Activated T-cell treated with anti-CD3 and anti-CD28 coated beads, Interleukin-2, amount 50 U/mL, for 72 hours (primary cell): Measurements from ENCODE around the gene MPHOSPH10. TPM values are rescaled to one million over a fixed set of nuclear protein-coding genes. Genes with fewer than 3 reads are reported as not detected.
A peak's percentile ranks its signal among the peaks of the same experiment; 100 is the strongest.
"Not testable (repeated sequence)": the region's sequence is repeated elsewhere in the genome, so short reads cannot be mapped to it uniquely, and the experiment has no call there.

ENCODE experiments used
- ATAC-seq, 2 donors: fragments of 150-1000 bp; cut with Tn5 transposase; replicated peaks in 1 of 2; 2 replicates each; pipeline ENCODE4 v1.10.0; 2021; ENCODE audit warnings: moderate library complexity in 2 of 2, mild to moderate bottlenecking in 1 of 2
- DNase-seq, 2 donors: peaks; one replicate each; pipeline ENCODE4 v3.0.0; 2021 to 2022; ENCODE audit warnings: mixed read lengths in 1 of 2
- H3K27ac Mint-ChIP-seq: one replicate; pipeline ENCODE4 v1.8.0; 2022; ENCODE audit warnings: mild to moderate bottlenecking, moderate library complexity, mixed read lengths
- H3K27me3 Mint-ChIP-seq: one replicate; pipeline ENCODE4 v1.8.0; 2022; ENCODE audit warnings: low read depth, mixed read lengths
- H3K36me3 Mint-ChIP-seq, 2 donors: one replicate each; pipeline ENCODE4 v1.8.0; 2022; ENCODE audit warnings: mixed read lengths in 2 of 2, mild to moderate bottlenecking in 1 of 2; ENCODE audit not compliant: insufficient read depth in 2 of 2
- H3K4me1 Mint-ChIP-seq: one replicate; pipeline ENCODE4 v1.8.0; 2022; ENCODE audit warnings: low read depth, mixed read lengths
- H3K4me3 Mint-ChIP-seq, 2 donors: one replicate each; pipeline ENCODE4 v1.8.0; 2022; ENCODE audit warnings: mild to moderate bottlenecking in 2 of 2, mixed read lengths in 2 of 2, moderate library complexity in 2 of 2
- H3K9me3 Mint-ChIP-seq, 2 donors: one replicate each; pipeline ENCODE4 v1.8.0; 2022; ENCODE audit warnings: mixed read lengths in 2 of 2
- total RNA-seq, 2 donors: library from RNA; stranded (reverse); gene quantifications; one replicate each; pipeline ENCODE4 v1.2.3, GENCODE V29; 2022

MPHOSPH10 gene
- total RNA-seq, 2 donors from 2014 or later = 35.0 to 35.8 TPM

DNA sequence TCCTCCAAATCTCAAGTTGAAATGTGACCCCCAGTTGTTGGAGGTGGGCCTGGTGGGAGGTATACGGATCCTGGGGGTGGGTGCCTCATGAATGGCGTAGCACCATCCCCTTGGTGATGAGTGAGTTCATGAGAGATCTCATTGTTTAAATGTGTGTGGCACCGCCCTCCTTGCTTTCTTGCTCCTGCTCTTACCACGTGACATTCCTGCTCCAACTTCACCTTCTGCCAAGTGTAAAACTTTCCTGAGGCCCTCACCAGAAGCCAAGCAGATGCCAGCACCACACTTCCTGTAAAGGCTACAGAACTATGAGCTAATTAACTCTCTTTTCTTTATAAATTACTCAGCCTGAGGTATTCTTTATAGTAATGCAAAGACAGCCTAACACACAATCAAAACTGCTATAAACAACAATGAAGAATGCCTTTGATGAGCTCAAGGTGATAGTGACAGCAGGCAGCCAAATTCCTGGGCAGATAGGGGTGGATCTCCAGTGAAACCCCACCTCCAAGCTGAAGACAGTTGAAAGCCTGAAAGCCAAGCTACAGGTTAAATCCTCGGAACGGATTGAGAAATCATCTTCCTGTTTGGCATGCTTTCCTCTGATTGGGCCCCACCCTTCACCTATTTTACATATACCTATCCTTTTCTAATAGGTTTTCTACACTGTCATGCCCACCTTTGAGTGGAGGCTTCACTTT is 27.3 kb upstream of the MPHOSPH10 start:
- DNase-seq (no peak), ATAC-seq (no peak)
- Mint-ChIP-seq H3K4me1 (peaks cover 5% of the 10 kb centered on the region), H3K27me3 (peaks cover 10% of the 10 kb centered on the region), H3K9me3 (peaks cover 2 to 4% of the 10 kb centered on the region in 2 donors), H3K36me3 (no peaks in the 10 kb centered on the region), H3K27ac (peak overlapping the region; percentile 11), H3K4me3 (no peak overlapping the region)

DNA sequence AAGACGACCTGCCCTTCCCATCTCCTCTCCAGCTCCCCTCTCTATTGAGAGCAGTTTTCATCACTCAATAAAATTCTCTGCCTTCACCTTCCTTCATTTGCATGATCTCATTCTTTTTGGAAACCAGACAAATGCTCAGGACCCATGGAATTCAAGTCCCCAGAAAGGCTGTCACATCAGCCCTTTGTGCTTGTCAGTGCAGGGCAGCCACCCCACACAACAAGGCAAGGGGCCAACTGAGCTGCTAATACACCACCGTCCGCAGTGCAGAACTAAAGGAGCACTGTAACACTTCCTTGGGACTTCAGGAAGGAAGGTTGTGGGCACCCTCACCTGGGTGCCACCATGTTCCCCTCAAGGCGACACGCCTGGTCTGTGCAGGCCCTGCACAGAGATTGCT is 26.6 kb upstream of the MPHOSPH10 start:
- DNase-seq (no peak), ATAC-seq (no peak)
- peaks cover 5% of the 10 kb centered on the region for H3K4me1 Mint-ChIP-seq
- H3K4me3 Mint-ChIP-seq = no peak overlapping the region
- peaks cover 2 to 4% of the 10 kb centered on the region in 2 donors for H3K9me3 Mint-ChIP-seq
- H3K27me3 Mint-ChIP-seq = peaks cover 10% of the 10 kb centered on the region
- no peaks in the 10 kb centered on the region for H3K36me3 Mint-ChIP-seq
- no peak overlapping the region for H3K27ac Mint-ChIP-seq

DNA sequence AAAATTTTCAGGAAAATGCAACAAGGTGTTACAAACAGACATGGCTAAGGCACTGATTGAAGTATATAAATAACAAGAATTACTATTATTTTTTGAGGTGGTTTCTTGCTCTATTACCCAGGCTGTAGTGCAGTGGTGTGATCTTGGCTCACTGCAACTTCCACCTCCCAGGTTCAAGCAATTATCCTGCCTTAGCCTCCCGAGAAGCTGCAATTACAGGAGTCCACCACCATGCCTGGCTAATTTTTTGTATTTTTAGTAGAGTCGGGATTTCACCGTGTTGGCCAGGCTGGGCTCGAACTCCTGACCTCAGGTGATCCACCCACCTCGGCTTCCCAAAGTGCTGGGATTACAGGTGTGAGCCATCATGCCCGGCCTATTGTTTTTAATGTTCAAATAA is 24.0 kb upstream of the MPHOSPH10 start:
- H3K4me3 Mint-ChIP-seq, H3K9me3 Mint-ChIP-seq, H3K36me3 Mint-ChIP-seq, H3K4me1 Mint-ChIP-seq, H3K27ac Mint-ChIP-seq, ATAC-seq, H3K27me3 Mint-ChIP-seq, DNase-seq: not testable (repeated sequence)

DNA sequence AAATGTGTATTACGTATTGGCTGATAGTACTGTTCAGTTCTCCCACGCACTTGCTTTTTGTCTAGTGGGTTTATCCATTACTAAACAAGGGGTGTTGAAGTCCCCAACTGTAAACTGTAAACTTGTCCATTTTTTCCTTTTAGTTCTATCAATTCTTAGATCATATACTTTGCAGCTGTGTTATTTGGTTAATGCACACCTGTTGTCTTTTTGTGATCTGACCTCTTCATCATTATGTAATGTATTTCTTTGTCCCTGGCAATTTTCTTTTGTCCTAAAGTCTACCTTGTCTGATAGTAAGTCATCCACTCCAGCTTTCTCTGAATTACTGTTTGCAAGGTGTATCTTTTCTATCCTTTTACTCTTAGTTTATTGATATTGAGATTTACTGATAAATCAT is 22.3 kb upstream of the MPHOSPH10 start:
- no peak for ATAC-seq
- H3K27ac Mint-ChIP-seq = no peak overlapping the region

DNA sequence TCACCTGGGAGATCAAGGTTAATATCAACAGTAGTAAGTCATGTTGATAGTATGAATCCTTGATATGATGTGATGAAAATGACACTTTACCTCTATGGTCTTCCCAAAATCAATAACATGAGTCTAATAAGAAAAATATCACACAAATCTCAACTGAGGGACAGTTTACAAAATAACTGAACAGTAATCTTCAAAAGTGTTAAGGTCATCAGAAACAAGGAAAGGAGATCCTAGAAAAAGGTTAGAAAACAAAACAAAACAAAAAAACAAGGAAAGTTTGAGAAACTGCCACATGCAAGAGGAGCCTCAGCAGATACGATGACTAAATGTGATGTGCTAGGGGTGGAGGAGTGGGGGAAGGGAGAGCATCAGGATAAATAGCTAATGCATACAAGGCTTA is 16.6 kb upstream of the MPHOSPH10 start:
- no peak for ATAC-seq
- DNase-seq = no peak
- peaks cover 16% of the 10 kb centered on the region for H3K4me1 Mint-ChIP-seq
- no peaks in the 10 kb centered on the region for H3K27me3 Mint-ChIP-seq
- no peaks in the 10 kb centered on the region for H3K9me3 Mint-ChIP-seq
- H3K36me3 Mint-ChIP-seq = peaks cover 3 to 11% of the 10 kb centered on the region in 2 donors
- H3K4me3 Mint-ChIP-seq = no peak overlapping the region
- H3K27ac Mint-ChIP-seq = no peak overlapping the region

More for the DNA sequence above, 22.3 kb upstream of the MPHOSPH10 start:
- Mint-ChIP-seq H3K36me3 (peaks cover 0 to 5% of the 10 kb centered on the region in 2 donors), H3K9me3 (peaks cover 2 to 4% of the 10 kb centered on the region in 2 donors), H3K4me3 (no peak overlapping the region), H3K4me1 (peaks cover 16% of the 10 kb centered on the region), H3K27me3 (no peaks in the 10 kb centered on the region)
- no peak for DNase-seq

DNA sequence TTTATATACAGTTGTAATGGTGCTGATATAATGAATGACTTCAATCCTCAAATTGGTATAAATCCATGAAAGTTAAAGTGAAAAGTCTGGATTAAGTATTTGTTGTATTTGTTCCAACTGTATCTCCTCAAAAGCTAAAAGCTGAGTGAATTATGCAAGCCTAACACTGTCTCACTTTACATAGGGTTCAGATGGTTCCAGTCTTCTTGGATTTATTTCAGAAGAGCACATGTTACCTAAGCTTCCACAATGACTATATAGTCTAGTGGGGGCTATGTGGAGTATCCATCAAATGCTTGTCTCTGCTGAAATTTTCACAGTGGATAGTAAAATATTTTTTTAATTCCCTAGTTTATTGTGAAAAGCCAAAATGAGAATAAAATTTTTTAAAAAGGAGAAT is 13.4 kb upstream of the MPHOSPH10 start:
- no peak overlapping the region for H3K27ac Mint-ChIP-seq
- H3K9me3 Mint-ChIP-seq = no peaks in the 10 kb centered on the region
- peaks cover 9% of the 10 kb centered on the region for H3K4me1 Mint-ChIP-seq
- H3K4me3 Mint-ChIP-seq = no peak overlapping the region
- peaks cover 3 to 13% of the 10 kb centered on the region in 2 donors for H3K36me3 Mint-ChIP-seq
- no peaks in the 10 kb centered on the region for H3K27me3 Mint-ChIP-seq
- ATAC-seq = no peak
- no peak for DNase-seq

DNA sequence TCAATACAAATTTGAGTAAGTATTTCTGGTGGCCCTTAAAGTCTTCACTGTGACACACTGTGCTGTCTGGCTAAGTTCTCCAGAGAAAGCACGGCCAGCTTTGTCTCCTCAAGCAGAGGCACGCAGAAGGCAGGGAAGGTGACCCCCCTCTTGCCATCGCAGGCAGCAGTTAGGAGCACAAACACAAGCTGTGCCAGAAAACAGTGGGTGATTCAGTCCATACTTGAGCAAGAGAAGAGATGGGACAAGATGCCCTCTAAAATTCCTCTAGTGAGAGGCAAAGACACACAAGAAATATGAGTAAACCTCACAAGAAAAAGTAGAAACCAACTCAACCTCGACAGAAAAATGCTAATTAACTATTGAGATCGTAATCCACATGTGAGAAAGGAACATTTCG is 10.2 kb upstream of the MPHOSPH10 start:
- H3K27me3 Mint-ChIP-seq = no peaks in the 10 kb centered on the region
- H3K27ac Mint-ChIP-seq = no peak overlapping the region
- peaks cover 5 to 15% of the 10 kb centered on the region in 2 donors for H3K36me3 Mint-ChIP-seq
- ATAC-seq (no peak), DNase-seq (no peak)
- peaks cover 9% of the 10 kb centered on the region for H3K4me1 Mint-ChIP-seq
- H3K4me3 Mint-ChIP-seq = no peak overlapping the region
- H3K9me3 Mint-ChIP-seq = no peaks in the 10 kb centered on the region

DNA sequence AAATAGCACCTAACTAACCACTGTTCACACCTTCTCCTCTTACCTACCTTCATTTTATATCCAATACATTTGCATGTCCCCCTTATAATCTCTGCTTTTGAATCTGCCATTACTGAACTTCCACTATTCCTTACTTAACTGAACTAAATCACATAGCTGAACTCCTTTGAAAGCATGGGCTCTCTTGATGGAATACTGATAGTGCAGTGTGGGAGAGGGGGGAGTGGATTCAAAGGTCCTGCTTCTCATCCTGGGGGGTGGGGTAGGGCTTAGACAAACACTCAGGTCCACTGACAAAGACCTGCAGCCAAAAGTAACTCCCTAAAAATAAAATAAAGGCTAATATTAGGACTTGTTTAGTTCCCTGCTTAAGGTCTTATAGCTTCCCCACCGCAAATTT is 9.0 kb upstream of the MPHOSPH10 start:
- Mint-ChIP-seq H3K36me3 (peaks cover 5 to 13% of the 10 kb centered on the region in 2 donors), H3K27me3 (no peaks in the 10 kb centered on the region), H3K27ac (no peak overlapping the region), H3K4me1 (peaks cover 9% of the 10 kb centered on the region), H3K4me3 (no peak overlapping the region), H3K9me3 (no peaks in the 10 kb centered on the region)
- ATAC-seq = no peak
- no peak for DNase-seq

DNA sequence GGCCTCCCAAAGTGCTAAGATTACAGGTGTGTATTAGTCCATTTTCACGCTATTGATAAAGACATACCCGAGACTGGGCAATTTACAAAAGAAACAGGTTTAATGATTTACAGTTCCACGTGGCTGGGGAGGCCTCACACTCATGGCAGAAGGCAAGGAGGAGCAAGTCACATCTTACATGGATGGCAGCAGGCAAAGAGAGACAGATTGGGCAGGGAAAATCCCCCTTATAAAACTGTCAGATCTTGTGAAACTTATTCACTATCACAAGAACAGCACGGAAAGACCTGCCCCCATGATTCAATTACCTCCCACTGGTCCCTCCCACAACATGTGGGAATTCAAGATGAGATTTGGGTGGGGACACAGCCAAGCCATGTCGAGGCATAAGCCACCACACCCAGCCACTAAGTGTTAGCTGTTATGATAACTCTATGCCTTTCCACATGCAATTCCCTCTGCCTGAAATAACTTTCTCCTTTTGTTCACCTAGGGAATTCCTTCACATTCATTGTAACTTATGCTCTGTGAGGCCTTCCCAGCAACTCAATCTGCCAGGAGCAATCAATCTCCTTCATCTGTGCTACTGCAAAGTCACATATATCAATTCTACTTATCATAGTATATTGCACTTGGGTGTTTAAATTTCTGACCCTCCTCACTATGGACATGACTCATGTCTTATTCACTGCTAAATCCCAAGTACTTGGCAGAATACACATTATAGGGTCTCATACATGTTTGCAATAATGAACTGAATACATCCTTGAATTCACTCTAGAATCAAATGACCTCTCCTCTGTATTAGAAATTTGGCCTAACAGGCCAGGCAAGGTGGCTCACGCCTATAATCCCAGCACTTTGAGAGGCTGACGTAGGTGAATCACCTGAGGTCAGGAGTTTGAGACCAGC is 7.8 kb upstream of the MPHOSPH10 start:
- no peak for DNase-seq
- peaks cover 11% of the 10 kb centered on the region for H3K4me1 Mint-ChIP-seq

DNA sequence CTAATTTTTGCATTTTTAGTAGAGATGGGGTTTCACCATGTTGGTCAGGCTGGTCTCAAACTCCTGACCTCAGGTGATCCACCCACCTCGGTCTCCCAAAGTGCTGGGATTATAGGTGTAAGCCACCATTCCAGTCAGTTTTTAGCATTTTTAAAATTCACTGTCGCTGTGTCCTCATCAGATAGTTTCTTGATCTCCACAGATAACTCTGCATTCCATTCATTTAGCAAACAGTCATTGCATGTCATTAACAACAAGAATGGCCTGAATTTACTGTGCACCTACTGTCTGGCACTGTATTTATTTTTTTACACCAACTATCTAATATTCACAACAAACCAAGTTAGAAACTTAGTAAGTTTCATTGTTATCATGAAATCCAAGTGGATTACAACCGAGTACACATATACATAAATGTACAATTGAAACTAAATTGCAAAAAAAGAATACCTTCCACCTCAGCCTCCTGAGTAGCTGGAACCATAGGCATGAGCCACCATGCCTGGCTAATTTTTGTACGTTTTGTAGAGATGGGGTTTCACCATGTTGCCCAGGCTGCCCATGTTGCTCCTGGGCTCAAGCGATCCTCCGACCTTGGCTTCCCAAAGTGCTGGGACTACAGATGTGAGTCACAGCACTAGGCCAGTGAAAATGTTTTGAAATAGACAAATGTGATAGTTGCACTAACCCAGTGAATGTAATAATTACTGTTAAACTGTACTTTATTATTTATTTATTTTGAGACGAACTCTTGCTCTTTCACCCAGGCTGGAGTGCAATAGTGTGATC is 4.7 kb upstream of the MPHOSPH10 start:
- Mint-ChIP-seq H3K9me3 (no peaks in the 10 kb centered on the region), H3K27ac (no peak overlapping the region)

More for the DNA sequence above, 7.8 kb upstream of the MPHOSPH10 start:
- Mint-ChIP-seq H3K9me3 (no peaks in the 10 kb centered on the region), H3K27me3 (no peaks in the 10 kb centered on the region), H3K4me3 (no peak overlapping the region), H3K27ac (no peak overlapping the region), H3K36me3 (peaks cover 5 to 13% of the 10 kb centered on the region in 2 donors)
- no peak for ATAC-seq

DNA sequence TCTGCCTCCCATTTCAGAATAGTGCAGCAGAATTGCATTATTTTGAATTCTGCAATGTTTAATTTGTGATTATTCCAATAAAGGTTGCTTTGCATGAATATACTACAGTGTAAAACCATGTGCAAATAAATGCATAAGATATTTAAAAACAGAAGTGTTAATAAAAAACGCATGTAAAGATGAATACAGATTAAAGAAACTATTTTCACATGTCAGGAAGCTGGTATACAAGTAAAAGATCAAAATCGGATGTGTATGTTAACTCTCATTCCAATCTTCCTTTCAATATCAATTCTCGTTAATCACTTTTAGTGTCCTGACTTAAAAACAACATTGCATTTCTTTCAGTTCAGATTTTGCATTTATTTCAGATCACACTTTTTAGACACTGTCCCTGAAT is 3.5 kb upstream of the MPHOSPH10 start:
- H3K27me3 Mint-ChIP-seq = no peaks in the 10 kb centered on the region
- peaks cover 27% of the 10 kb centered on the region for H3K4me1 Mint-ChIP-seq
- H3K27ac Mint-ChIP-seq = no peak overlapping the region
- no peak overlapping the region for H3K4me3 Mint-ChIP-seq
- no peak for ATAC-seq
- H3K36me3 Mint-ChIP-seq = peaks cover 7% of the 10 kb centered on the region in 2 donors
- no peak for DNase-seq
- no peaks in the 10 kb centered on the region for H3K9me3 Mint-ChIP-seq

More for the DNA sequence above, 4.7 kb upstream of the MPHOSPH10 start:
- Mint-ChIP-seq H3K4me3 (no peak overlapping the region), H3K4me1 (peaks cover 27% of the 10 kb centered on the region), H3K36me3 (peaks cover 7 to 9% of the 10 kb centered on the region in 2 donors), H3K27me3 (no peaks in the 10 kb centered on the region)
- DNase-seq (no peak), ATAC-seq (no peak)

DNA sequence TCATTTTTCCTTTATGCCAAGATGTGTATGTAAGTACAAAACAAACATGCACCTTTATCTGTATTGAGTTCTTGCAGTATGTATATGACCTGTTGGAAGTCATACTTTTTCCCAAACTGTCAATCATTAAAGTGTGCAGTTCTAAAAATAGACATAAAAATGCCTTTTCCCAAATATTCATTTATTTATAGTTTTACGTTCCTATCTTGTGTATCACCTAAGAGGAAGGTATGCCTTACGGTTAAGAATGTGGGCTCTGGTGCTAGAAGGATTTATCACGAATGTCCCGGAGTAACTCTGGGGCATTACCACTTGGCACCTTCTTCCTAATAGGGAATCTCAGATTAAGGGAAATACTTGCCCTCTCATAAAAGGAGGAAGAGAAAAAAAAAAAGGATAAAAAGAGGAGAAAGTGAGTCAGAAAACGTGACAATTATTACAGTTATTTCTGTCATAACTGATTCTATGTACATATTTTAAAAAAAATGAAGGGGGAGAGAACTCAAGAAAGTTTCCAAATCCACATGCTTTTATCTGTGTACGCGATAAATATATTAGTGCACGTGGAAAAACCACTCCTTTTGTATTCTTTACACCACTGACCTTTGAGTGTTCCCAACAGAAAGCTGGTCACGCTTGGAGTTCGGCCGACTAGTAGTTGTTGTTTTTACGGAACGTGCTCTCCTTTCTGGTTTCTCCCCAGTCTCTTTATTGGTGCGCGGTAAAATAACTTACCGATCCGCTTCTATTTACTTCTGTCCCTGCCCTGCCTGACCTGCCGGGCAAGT is 1.1 kb upstream of the MPHOSPH10 start:
- no peaks in the 10 kb centered on the region for H3K9me3 Mint-ChIP-seq
- peaks cover 18% of the 10 kb centered on the region for H3K4me1 Mint-ChIP-seq
- H3K27ac Mint-ChIP-seq = peak overlapping the region; percentile 85
- DNase-seq = no peak
- peaks cover 1 to 2% of the 10 kb centered on the region in 2 donors for H3K36me3 Mint-ChIP-seq
- H3K4me3 Mint-ChIP-seq = no peak overlapping the region
- no peaks in the 10 kb centered on the region for H3K27me3 Mint-ChIP-seq
- no peak for ATAC-seq
